ENCODE results near the gene PHGDH.

PHGDH gene

DNA sequence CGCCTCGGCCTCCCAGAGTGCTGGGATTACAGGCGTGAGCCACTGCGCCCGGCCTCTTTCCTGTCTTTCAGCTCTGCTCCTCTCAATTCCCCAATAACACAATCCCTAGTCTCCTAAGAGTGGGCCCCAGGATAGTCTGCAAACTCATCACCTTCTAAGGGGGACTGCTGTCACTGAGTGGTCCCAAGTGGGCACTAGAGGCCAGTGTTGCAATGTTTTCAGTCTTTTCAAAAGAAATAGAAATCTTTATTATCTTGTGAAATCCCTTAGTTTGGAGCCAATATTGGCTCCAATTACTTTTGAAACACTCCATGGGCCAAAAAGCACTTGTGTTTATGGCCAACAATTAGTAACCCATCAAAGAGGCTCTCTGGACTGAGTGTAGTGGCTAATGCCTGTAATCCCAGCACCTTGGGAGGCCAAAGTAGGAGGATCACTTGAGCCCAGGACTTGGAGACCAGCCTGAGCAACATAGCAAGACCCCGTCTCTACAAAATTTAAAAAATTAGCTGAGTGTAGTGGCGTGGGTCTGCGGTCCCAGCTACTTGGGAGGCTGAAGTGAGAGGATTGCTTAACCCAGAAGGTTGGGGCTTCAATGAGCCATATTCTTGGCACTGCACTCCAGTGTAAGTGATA lies 35.0 kb upstream of the PHGDH start:
- Histone ChIP-seq H3K36me3 (replicated peaks; ENCODE audit: insufficient read depth, low read length) (no peaks in the 10 kb centered on the region), H3K27me3 (replicated peaks; ENCODE audit: insufficient read depth, low read length) (no peaks in the 10 kb centered on the region), H3K4me2 (ENCODE audit: low read depth, low read length) (peak overlapping the region; percentile 59; the same call in 1 of the 2 replicates), H3K79me2 (ENCODE audit: low read length) (no peaks in the 10 kb centered on the region), H3K4me1 (ENCODE audit: low read length) (peaks cover 20% of the 10 kb centered on the region), H3F3A (ENCODE audit: insufficient read depth, low read length) (no peaks in the 10 kb centered on the region), H3K4me3 (ENCODE audit: low read length) (no peak overlapping the region), H3K9ac (ENCODE audit: low read length) (no peak overlapping the region), H3K9me3 (replicated peaks; ENCODE audit: insufficient read depth, low read length) (no peaks in the 10 kb centered on the region), H4K20me1 (ENCODE audit: insufficient read depth, low read length) (no peaks in the 10 kb centered on the region), H3K9me2 (replicated peaks; ENCODE audit: insufficient read depth, low read length) (no peaks in the 10 kb centered on the region), H2AFZ (ENCODE audit: low read length) (no peak overlapping the region), H3K27ac (ENCODE audit: low read length) (no peak overlapping the region; the same call in 1 of the 2 replicates)
- TF ChIP-seq, protein P1, sequence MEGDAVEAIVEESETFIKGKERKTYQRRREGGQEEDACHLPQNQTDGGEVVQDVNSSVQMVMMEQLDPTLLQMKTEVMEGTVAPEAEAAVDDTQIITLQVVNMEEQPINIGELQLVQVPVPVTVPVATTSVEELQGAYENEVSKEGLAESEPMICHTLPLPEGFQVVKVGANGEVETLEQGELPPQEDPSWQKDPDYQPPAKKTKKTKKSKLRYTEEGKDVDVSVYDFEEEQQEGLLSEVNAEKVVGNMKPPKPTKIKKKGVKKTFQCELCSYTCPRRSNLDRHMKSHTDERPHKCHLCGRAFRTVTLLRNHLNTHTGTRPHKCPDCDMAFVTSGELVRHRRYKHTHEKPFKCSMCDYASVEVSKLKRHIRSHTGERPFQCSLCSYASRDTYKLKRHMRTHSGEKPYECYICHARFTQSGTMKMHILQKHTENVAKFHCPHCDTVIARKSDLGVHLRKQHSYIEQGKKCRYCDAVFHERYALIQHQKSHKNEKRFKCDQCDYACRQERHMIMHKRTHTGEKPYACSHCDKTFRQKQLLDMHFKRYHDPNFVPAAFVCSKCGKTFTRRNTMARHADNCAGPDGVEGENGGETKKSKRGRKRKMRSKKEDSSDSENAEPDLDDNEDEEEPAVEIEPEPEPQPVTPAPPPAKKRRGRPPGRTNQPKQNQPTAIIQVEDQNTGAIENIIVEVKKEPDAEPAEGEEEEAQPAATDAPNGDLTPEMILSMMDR (IDR thresholded peaks at IDR 0.05; ENCODE audit: low read length), result no peak
- no peak for TF ChIP-seq EZH2 (optimal IDR thresholded peaks at IDR 0.05; ENCODE audit: low read depth, low read length)
- no peak for TF ChIP-seq EZH2phosphoT487 (IDR thresholded peaks at IDR 0.05; ENCODE audit: low read length)
- no peak for DNase-seq

DNA sequence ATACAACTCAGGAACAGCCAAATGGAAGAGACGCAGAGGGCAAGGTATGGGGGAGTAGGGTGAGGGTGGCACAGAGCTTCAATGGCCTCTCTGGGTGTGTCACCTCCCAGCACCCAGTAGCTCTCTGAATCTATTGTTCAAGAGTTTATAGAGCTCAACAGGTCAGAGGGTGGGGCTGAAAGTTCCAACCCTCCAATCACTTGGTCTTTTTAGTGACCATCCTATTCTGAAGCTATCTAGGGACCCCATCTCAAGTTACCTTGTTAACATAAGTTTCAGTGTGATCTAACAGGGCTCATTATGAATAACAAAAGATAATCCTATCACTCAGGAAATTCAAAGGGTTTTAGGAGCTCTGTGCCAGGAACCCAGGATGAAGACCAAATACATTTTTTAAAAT lies 32.5 kb upstream of the PHGDH start:
- TF ChIP-seq EZH2phosphoT487 (IDR thresholded peaks at IDR 0.05; ENCODE audit: low read length) (no peak), EZH2 (optimal IDR thresholded peaks at IDR 0.05; ENCODE audit: low read depth, low read length) (no peak)
- TF ChIP-seq, protein P1 (IDR thresholded peaks at IDR 0.05; ENCODE audit: low read length), result no peak
- Histone ChIP-seq H3K9ac (ENCODE audit: low read length) (no peak overlapping the region), H3F3A (ENCODE audit: insufficient read depth, low read length) (no peaks in the 10 kb centered on the region), H2AFZ (ENCODE audit: low read length) (no peak overlapping the region), H3K27me3 (replicated peaks; ENCODE audit: insufficient read depth, low read length) (no peaks in the 10 kb centered on the region), H3K4me1 (ENCODE audit: low read length) (peaks cover 20% of the 10 kb centered on the region), H3K4me3 (ENCODE audit: low read length) (no peak overlapping the region), H4K20me1 (ENCODE audit: insufficient read depth, low read length) (no peaks in the 10 kb centered on the region), H3K4me2 (ENCODE audit: low read depth, low read length) (no peak overlapping the region), H3K9me2 (replicated peaks; ENCODE audit: insufficient read depth, low read length) (no peaks in the 10 kb centered on the region), H3K79me2 (ENCODE audit: low read length) (no peaks in the 10 kb centered on the region), H3K9me3 (replicated peaks; ENCODE audit: insufficient read depth, low read length) (no peaks in the 10 kb centered on the region), H3K27ac (ENCODE audit: low read length) (no peak overlapping the region), H3K36me3 (replicated peaks; ENCODE audit: insufficient read depth, low read length) (no peaks in the 10 kb centered on the region)
- DNase-seq, result no peak

DNA sequence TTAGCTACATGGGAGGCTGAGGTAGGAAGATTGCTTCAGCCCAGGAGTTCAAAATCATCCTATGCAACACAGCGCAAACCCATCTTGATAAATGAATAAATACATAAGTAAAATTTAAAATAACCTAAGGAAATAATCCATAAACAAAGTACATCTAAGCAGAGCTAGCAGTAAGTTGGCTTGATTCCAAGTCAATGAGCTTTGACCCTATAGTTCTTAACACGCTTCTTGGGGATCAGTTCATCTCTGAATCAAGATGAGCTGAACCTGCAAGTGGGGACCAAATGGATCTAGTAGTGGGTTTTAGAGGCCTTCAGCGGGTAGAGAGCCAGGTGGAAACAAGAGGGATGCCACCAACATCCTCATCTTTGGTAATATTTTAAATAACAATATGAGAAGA lies 31.5 kb upstream of the PHGDH start:
- no peak overlapping the region for H3K4me2 ChIP-seq (ENCODE audit: low read depth, low read length)
- TF ChIP-seq, protein P1 (IDR thresholded peaks at IDR 0.05; ENCODE audit: low read length), result no peak
- TF ChIP-seq EZH2 (optimal IDR thresholded peaks at IDR 0.05; ENCODE audit: low read depth, low read length), result no peak
- TF ChIP-seq EZH2phosphoT487 (IDR thresholded peaks at IDR 0.05; ENCODE audit: low read length), result no peak
- H3K79me2 ChIP-seq (ENCODE audit: low read length), result no peaks in the 10 kb centered on the region
- H3K9me3 ChIP-seq (replicated peaks; ENCODE audit: insufficient read depth, low read length), result no peaks in the 10 kb centered on the region
- H3K4me3 ChIP-seq (ENCODE audit: low read length), result no peak overlapping the region
- H2AFZ ChIP-seq (ENCODE audit: low read length), result no peak overlapping the region
- peaks cover 20% of the 10 kb centered on the region for H3K4me1 ChIP-seq (ENCODE audit: low read length)
- H3F3A ChIP-seq (ENCODE audit: insufficient read depth, low read length), result no peaks in the 10 kb centered on the region
- H3K27ac ChIP-seq (ENCODE audit: low read length), result no peak overlapping the region
- no peaks in the 10 kb centered on the region for H4K20me1 ChIP-seq (ENCODE audit: insufficient read depth, low read length)
- H3K27me3 ChIP-seq (replicated peaks; ENCODE audit: insufficient read depth, low read length), result no peaks in the 10 kb centered on the region
- DNase-seq, result no peak
- no peak overlapping the region for H3K9ac ChIP-seq (ENCODE audit: low read length)
- no peaks in the 10 kb centered on the region for H3K36me3 ChIP-seq (replicated peaks; ENCODE audit: insufficient read depth, low read length)
- H3K9me2 ChIP-seq (replicated peaks; ENCODE audit: insufficient read depth, low read length), result no peaks in the 10 kb centered on the region

Data from MM.1S (cell line).